HepG2 (cell line): ENCODE results near the gene KCNMA1. TPM values are rescaled to one million over a fixed set of nuclear protein-coding genes. Genes with fewer than 3 reads are reported as not detected.

ENCODE experiments used
- ATAC-seq: fragments of 200-7000 bp; cut with Tn5 transposase; 3 replicates; pipeline ENCODE4 v1.9.1; 2020; ENCODE audit warnings: mild to moderate bottlenecking, moderate library complexity
- BruUV-seq: library from RNA; stranded (reverse); fragments of 400-500 nt; replicated peaks from 2 replicates; lab custom pipeline; 2021; lab: Mats Ljungman, UMichigan
- CTCF ChIA-PET: fragments of 300-600 bp; formaldehyde crosslinking; extraction: SDS; loops from one replicate; lab custom pipeline; 2021; ENCODE audit warnings: low total read pairs, inconsistent platforms, low intra/inter-chr PET ratio; lab: Yijun Ruan, JAX
- POLR2A ChIA-PET: fragments of 350-600 bp; sonication (Branson Sonifier 250); formaldehyde crosslinking; loops from one replicate; lab custom pipeline; 2020; ENCODE audit warnings: antibody characterized with exemption, inconsistent platforms; lab: Yijun Ruan, JAX
- DNase-seq: peaks from one replicate; pipeline ENCODE4 v3.0.0-alpha.2; 2015; ENCODE audit warnings: low spot score
- FAIRE-seq: peaks from 3 replicates; lab custom pipeline; 2011; peaks lifted over from hg19 to GRCh38; lab: Jason Lieb, UNC
- H2AFZ ChIP-seq: one replicate; pipeline ENCODE4 v1.6.1; 2011; ENCODE audit warnings: low read length, inconsistent platforms
- H3K27ac ChIP-seq: fragments of 300-600 bp; 3 replicates; pipeline ENCODE4 v1.8.0; 2011; ENCODE audit warnings: mixed run types, mild to moderate bottlenecking, mixed read lengths, low read length, inconsistent platforms; ENCODE audit not compliant: insufficient read depth; ENCODE audit errors: extremely low read length
- H3K27me3 ChIP-seq, 2 experiments: fragments of 200-600 bp in 1 of 2; 2 replicates in 1 of 2; 3 replicates in 1 of 2; pipeline versions ENCODE4 v1.6.0 to v1.8.0; 2011; ENCODE audit warnings: low read length in 2 of 2, mild to moderate bottlenecking in 2 of 2, moderate library complexity in 2 of 2, inconsistent platforms in 1 of 2; ENCODE audit not compliant: insufficient read depth in 2 of 2, control insufficient read depth in 1 of 2
- H3K36me3 ChIP-seq, 2 experiments: fragments of 200-600 bp in 1 of 2; replicated peaks in 1 of 2; 2 replicates in 1 of 2; 3 replicates in 1 of 2; pipeline versions ENCODE4 v1.5.1 to v1.8.0; 2011; ENCODE audit warnings: low read length in 2 of 2, inconsistent platforms in 1 of 2; ENCODE audit not compliant: insufficient read depth in 2 of 2, control insufficient read depth in 1 of 2
- H3K4me1 ChIP-seq: 2 replicates; pipeline ENCODE4 v1.5.1; 2012; ENCODE audit warnings: low read length, inconsistent platforms; ENCODE audit not compliant: insufficient read depth
- H3K4me2 ChIP-seq: 2 replicates; pipeline ENCODE4 v1.6.0; 2011; ENCODE audit warnings: low read depth, low read length, inconsistent platforms
- H3K4me3 ChIP-seq, 3 experiments: fragments of 200-600 bp in 1 of 3; sonication (generic), shearing (Covaris generic) in 1 of 3; replicated peaks in 1 of 3; 2 replicates each; pipeline ENCODE4 v1.5.1; 2011 to 2016; ENCODE audit warnings: low read length in 3 of 3, inconsistent platforms in 2 of 3, low read depth in 2 of 3, mild to moderate bottlenecking in 2 of 3, control low read depth in 1 of 3, mixed read lengths in 1 of 3; ENCODE audit not compliant: insufficient read depth in 1 of 3
- H3K79me2 ChIP-seq: one replicate; pipeline ENCODE4 v1.6.1; 2011; ENCODE audit warnings: low read length, inconsistent platforms; ENCODE audit not compliant: insufficient read depth
- H3K9ac ChIP-seq: 2 replicates; pipeline ENCODE4 v1.6.0; 2011; ENCODE audit warnings: mild to moderate bottlenecking, low read depth, low read length, inconsistent platforms; ENCODE audit not compliant: insufficient read depth
- H3K9me3 ChIP-seq: 2 replicates; pipeline ENCODE4 v1.5.1; 2012; ENCODE audit warnings: mild to moderate bottlenecking, low read length
- H4K20me1 ChIP-seq: 2 replicates; pipeline ENCODE4 v1.6.0; 2011; ENCODE audit warnings: inconsistent platforms, mild to moderate bottlenecking, low read length, moderate library complexity; ENCODE audit not compliant: insufficient read depth
- BRD4 ChIP-seq: sonication (generic); formaldehyde crosslinking; IDR thresholded peaks from 2 replicates; pipeline ENCODE4 v1.4.0; 2020; ENCODE audit warnings: missing genetic modification reagents
- CEBPB ChIP-seq: IDR thresholded peaks from 2 replicates; pipeline ENCODE4 v1.6.1; 2011; ENCODE audit warnings: low read depth, low read length, improper control_type of control experiment, borderline replicate concordance
- RELA ChIP-seq: sonication (generic); formaldehyde crosslinking; IDR thresholded peaks from 2 replicates; pipeline ENCODE4 v1.4.0; 2020; ENCODE audit warnings: missing genetic modification reagents
- ZNF136 ChIP-seq: sonication (generic); formaldehyde crosslinking; IDR thresholded peaks from 2 replicates; pipeline ENCODE4 v1.8.1; 2022; ENCODE audit warnings: low read depth, mild to moderate bottlenecking, moderate library complexity, missing genetic modification reagents
- WGBS: methylation state at CpG from one replicate; pipeline ENCODE4 v1.1.6; 2017; ENCODE audit warnings: low lambda C conversion rate; 5-methylcytosine and 5-hydroxymethylcytosine counted together
- in situ Hi-C: cut with HindIII; loops from 2 replicates; pipeline ENCODE4 v1.10.0; 2017; ENCODE audit warnings: low pct_unique_long_range_greater_than_20kb; ENCODE audit not compliant: extremely low pct_ligation_motif_present
- intact Hi-C: fragments of 100-400 bp; cut with micrococcal nuclease; formaldehyde crosslinking; loops from one replicate; pipeline ENCODE4 v1.10.0; 2022; ENCODE audit not compliant: unreplicated experiment
- polyA plus RNA-seq, 8 experiments: library from polyadenylated mRNA; depleted of rRNA in 3 of 8; stranded (reverse) in 7 of 8; unstranded in 1 of 8; fragments of >200 nt; fragmentation: Illumina TruSeq in 4 of 8; extraction: Trizol in 4 of 8; gene quantifications; 2 replicates each; pipeline versions ENCODE4 v1.2.1 to v1.2.3, GENCODE V29; 2011 to 2016; ENCODE audit warnings: low read depth in 4 of 8, missing spikeins in 1 of 8, mixed read lengths in 1 of 8; ENCODE audit not compliant: insufficient read depth in 1 of 8
- total RNA-seq, 5 experiments: library from RNA; depleted of rRNA; stranded (reverse); fragments of >200 nt; fragmentation: Illumina TruSeq; extraction: Trizol; gene quantifications; 2 replicates each; pipeline ENCODE4 v1.2.3, GENCODE V29; 2016; ENCODE audit warnings: low read depth in 1 of 5
- TF ChIP-seq, protein P1 (sequence below): sonication (generic); formaldehyde crosslinking; IDR thresholded peaks from 2 replicates; pipeline ENCODE4 v1.8.1; 2023; ENCODE audit warnings: missing genetic modification reagents, inconsistent platforms, borderline replicate concordance

KCNMA1 gene
- total and polyA plus RNA-seq, 2 of the 13 experiments (the other 11 are each of a cell fraction or from before 2014, with no cell fraction given) = 0.02 TPM; not detected in 1

DNA sequence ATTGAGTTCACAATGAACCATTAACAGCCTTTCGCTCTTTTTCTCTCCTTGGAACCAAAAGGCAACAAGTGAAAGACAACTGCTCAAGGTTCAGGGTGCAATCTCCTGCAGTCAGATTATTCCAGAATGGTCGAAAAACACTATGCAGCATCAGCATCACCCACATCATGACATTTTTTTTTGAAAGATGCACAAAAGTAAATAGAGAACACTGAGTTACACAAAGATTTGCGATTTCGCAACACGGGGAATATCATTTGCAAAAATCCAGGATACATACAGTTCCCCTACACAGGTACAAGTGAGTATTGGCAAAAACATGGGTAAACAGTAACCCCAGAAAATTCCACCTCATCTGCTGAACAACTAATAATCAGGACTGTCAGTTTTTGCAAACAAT is 611.5 kb downstream of the KCNMA1 start:
- Histone ChIP-seq H2AFZ (no peak overlapping the region), H3K4me2 (no peak overlapping the region), H3K9ac (no peak overlapping the region), H3K27me3 (peaks cover 0 to 4% of the 10 kb centered on the region in 2 experiments; a peak in 1 of 5 replicates)
- in situ Hi-C loops = no loop called here
- no TSS peak for BruUV-seq
- CTCF ChIA-PET = no interaction called here
- no peak for DNase-seq
- TF ChIP-seq, protein P1, sequence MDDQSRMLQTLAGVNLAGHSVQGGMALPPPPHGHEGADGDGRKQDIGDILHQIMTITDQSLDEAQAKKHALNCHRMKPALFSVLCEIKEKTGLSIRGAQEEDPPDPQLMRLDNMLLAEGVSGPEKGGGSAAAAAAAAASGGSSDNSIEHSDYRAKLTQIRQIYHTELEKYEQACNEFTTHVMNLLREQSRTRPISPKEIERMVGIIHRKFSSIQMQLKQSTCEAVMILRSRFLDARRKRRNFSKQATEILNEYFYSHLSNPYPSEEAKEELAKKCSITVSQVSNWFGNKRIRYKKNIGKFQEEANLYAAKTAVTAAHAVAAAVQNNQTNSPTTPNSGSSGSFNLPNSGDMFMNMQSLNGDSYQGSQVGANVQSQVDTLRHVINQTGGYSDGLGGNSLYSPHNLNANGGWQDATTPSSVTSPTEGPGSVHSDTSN (CRISPR knock-in tag) = no peak
- TF ChIP-seq CEBPB = peak; percentile 79
- TF ChIP-seq, all 625 proteins: peak for 1
- no peaks in the 10 kb centered on the region for H3K36me3 ChIP-seq
- no peak for ATAC-seq
- no peak overlapping the region for H3K4me3 ChIP-seq
- no peaks in the 10 kb centered on the region for H3K79me2 ChIP-seq
- no peaks in the 10 kb centered on the region for H4K20me1 ChIP-seq
- 63% methylated on average over 5 of the region's 5 CpGs for WGBS
- intact Hi-C loops = no loop called here
- POLR2A ChIA-PET = no interaction called here
- H3K9me3 ChIP-seq = no peaks in the 10 kb centered on the region
- no peak overlapping the region for H3K27ac ChIP-seq
- H3K4me1 ChIP-seq = no peaks in the 10 kb centered on the region
- no peak for FAIRE-seq

DNA sequence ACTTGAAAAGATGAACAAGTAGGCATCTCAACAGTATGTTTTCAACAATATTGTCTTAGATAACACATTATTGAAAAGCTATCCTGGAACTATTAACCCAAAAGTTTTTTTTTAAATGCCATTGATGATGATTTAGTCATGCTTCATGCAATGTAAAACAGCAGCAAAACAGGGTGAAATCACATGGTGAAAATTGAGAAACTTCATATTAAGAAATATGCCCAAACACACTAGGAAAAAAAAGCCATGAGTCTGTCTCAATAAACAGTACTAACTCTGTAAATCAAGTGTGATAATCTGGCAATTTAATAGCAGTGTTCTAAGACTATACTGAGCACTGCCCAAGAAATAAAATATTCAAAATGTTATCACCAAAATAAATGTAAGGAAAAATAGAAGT is 613.1 kb downstream of the KCNMA1 start:
- H3K9ac ChIP-seq = no peak overlapping the region
- no peaks in the 10 kb centered on the region for H3K79me2 ChIP-seq
- H3K27ac ChIP-seq = no peak overlapping the region
- H2AFZ ChIP-seq = no peak overlapping the region
- intact Hi-C loops (no loop called here), in situ Hi-C loops (no loop called here)
- H4K20me1 ChIP-seq = no peaks in the 10 kb centered on the region
- no TSS peak for BruUV-seq
- DNase-seq (no peak), FAIRE-seq (no peak), ATAC-seq (no peak)
- POLR2A ChIA-PET = no interaction called here
- H3K9me3 ChIP-seq = no peaks in the 10 kb centered on the region
- H3K4me2 ChIP-seq = no peak overlapping the region
- no peaks in the 10 kb centered on the region for H3K4me1 ChIP-seq
- H3K27me3 ChIP-seq = peaks cover 0 to 4% of the 10 kb centered on the region in 2 experiments; a peak in 1 of 5 replicates
- no peak for TF ChIP-seq BRD4 (CRISPR knock-in tag)
- TF ChIP-seq RELA = no peak
- TF ChIP-seq ZNF136 (CRISPR knock-in tag) = no peak
- no peaks in the 10 kb centered on the region for H3K36me3 ChIP-seq
- CTCF ChIA-PET = no interaction called here
- no peak overlapping the region for H3K4me3 ChIP-seq
